Prostate gland (tissue), 2 donors: ENCODE results near the gene KMT2C. TPM values are rescaled to one million over a fixed set of nuclear protein-coding genes. Genes with fewer than 3 reads are reported as not detected.

ENCODE experiments used
- DNase-seq: peaks from one replicate; pipeline ENCODE4 v3.0.0-alpha.2; 2019; ENCODE audit warnings: low spot score
- H3K27ac ChIP-seq, 2 donors: fragments of 200-600 bp; sonication (generic); 2 replicates each; pipeline ENCODE4 v1.5.1; 2017 to 2019
- H3K27me3 ChIP-seq: fragments of 200-600 bp; sonication (generic); replicated peaks from 2 replicates; pipeline ENCODE4 v1.5.1; 2019; ENCODE audit not compliant: insufficient read depth
- H3K36me3 ChIP-seq, 2 donors: fragments of 200-600 bp; sonication (generic); 1 replicate in 1 of 2; 2 replicates in 1 of 2; pipeline versions ENCODE4 v1.5.1 to v1.8.1; 2017 to 2019
- H3K4me1 ChIP-seq: fragments of 200-600 bp; sonication (generic); replicated peaks from 2 replicates; pipeline ENCODE4 v1.5.1; 2019
- H3K4me3 ChIP-seq, 2 donors: fragments of 200-600 bp; sonication (generic); 2 replicates each; pipeline ENCODE4 v1.5.1; 2017 to 2019
- H3K9me3 ChIP-seq: fragments of 200-600 bp; sonication (generic); 2 replicates; pipeline ENCODE4 v1.5.1; 2017
- POLR2A ChIP-seq: fragments of 450-650 bp; IDR thresholded peaks from one replicate; pipeline ENCODE4 v1.6.1; 2016; ENCODE audit warnings: antibody characterized with exemption, mild to moderate bottlenecking
- POLR2AphosphoS5 ChIP-seq: sonication (generic); formaldehyde crosslinking; IDR thresholded peaks from one replicate; pipeline ENCODE4 v1.6.1; 2017; ENCODE audit warnings: antibody characterized with exemption
- WGBS: methylation state at CpG from one replicate; pipeline ENCODE4 v1.1.5; 2018; 5-methylcytosine and 5-hydroxymethylcytosine counted together
- intact Hi-C: fragments of 100-400 bp; cut with DNase I; formaldehyde crosslinking; loops from one replicate; pipeline ENCODE4 v1.14.2; 2022
- total RNA-seq, 2 donors: library from RNA; depleted of rRNA; stranded (reverse); fragments of >200 nt; gene quantifications; one replicate each; pipeline ENCODE4 v1.1.0, GENCODE V29; 2016
- TF ChIP-seq, protein P1 (sequence below), 4 experiments: fragments of 200-600 bp in 2 of 4; fragments of 450-650 bp in 2 of 4; sonication (generic) in 2 of 4; IDR thresholded peaks; 1 replicate in 3 of 4; 2 replicates in 1 of 4; pipeline ENCODE4 v1.5.1; 2016 to 2019; ENCODE audit warnings: antibody characterized with exemption in 4 of 4, mild to moderate bottlenecking in 2 of 4, moderate library complexity in 2 of 4

The KMT2C gene
- total RNA-seq, 2 donors from 2014 or later: 70.8 to 118 TPM

DNA sequence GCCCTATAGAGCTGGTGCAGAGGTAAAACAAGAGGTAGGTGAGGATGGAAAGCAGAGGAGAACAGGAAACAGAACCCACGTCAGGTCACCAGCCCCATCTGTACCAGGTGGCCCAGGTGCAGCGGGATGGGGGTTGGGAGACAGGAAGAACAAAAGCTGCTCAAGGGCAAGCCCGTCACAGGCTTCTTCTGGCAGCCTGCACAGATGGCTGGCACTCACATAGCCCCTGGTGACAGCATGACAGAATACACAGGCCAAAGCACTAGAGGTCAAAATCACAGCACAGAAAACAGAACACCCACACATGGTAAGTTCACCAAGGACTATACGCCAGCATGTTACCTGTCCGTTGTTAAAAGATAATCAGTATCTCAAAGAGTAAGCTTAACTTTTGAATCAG is 283.5 kb downstream of the KMT2C start:
- WGBS: 84% methylated on average over 5 of the region's 5 CpGs
- no peak for TF ChIP-seq POLR2AphosphoS5
- TF ChIP-seq POLR2A: no peak
- TF ChIP-seq, protein P1, sequence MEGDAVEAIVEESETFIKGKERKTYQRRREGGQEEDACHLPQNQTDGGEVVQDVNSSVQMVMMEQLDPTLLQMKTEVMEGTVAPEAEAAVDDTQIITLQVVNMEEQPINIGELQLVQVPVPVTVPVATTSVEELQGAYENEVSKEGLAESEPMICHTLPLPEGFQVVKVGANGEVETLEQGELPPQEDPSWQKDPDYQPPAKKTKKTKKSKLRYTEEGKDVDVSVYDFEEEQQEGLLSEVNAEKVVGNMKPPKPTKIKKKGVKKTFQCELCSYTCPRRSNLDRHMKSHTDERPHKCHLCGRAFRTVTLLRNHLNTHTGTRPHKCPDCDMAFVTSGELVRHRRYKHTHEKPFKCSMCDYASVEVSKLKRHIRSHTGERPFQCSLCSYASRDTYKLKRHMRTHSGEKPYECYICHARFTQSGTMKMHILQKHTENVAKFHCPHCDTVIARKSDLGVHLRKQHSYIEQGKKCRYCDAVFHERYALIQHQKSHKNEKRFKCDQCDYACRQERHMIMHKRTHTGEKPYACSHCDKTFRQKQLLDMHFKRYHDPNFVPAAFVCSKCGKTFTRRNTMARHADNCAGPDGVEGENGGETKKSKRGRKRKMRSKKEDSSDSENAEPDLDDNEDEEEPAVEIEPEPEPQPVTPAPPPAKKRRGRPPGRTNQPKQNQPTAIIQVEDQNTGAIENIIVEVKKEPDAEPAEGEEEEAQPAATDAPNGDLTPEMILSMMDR (IDR thresholded peaks at IDR 0.05): no peak
- Histone ChIP-seq H3K27ac (no peak overlapping the region), H3K36me3 (peaks cover 0 to 11% of the 10 kb centered on the region in 2 donors), H3K9me3 (no peaks in the 10 kb centered on the region), H3K4me3 (no peak overlapping the region), H3K4me1 (no peaks in the 10 kb centered on the region), H3K27me3 (no peaks in the 10 kb centered on the region)
- intact Hi-C loops: no loop called here
- no peak for DNase-seq

- no peak for DNase-seq
- TF ChIP-seq, protein P1 (IDR thresholded peaks at IDR 0.05): no peak
- TF ChIP-seq POLR2AphosphoS5: no peak
- no peak for TF ChIP-seq POLR2A
- Histone ChIP-seq H3K4me1 (no peaks in the 10 kb centered on the region), H3K27ac (no peak overlapping the region), H3K4me3 (no peak overlapping the region), H3K27me3 (no peaks in the 10 kb centered on the region), H3K9me3 (no peaks in the 10 kb centered on the region), H3K36me3 (peaks cover 0 to 14% of the 10 kb centered on the region in 2 donors)
- WGBS: 67% methylated on average over 6 of the region's 6 CpGs
- intact Hi-C loops: no loop called here
Measured at GRCh38 chr7:152149363-152149762, 286.4 kb downstream of the KMT2C start.

GRCh38 chr7:152148706-152149105 is 287.1 kb downstream of the KMT2C start:
- 84% methylated on average over 5 of the region's 5 CpGs for WGBS
- H3K4me1 ChIP-seq: no peaks in the 10 kb centered on the region
- no peak overlapping the region for H3K4me3 ChIP-seq
- H3K9me3 ChIP-seq: no peaks in the 10 kb centered on the region
- TF ChIP-seq, protein P1 (IDR thresholded peaks at IDR 0.05): no peak
- TF ChIP-seq POLR2AphosphoS5 (no peak), POLR2A (no peak)
- no peaks in the 10 kb centered on the region for H3K27me3 ChIP-seq
- no peak for DNase-seq
- H3K27ac ChIP-seq: no peak overlapping the region
- H3K36me3 ChIP-seq: peaks cover 0 to 9% of the 10 kb centered on the region in 2 donors
- intact Hi-C loops: no loop called here

DNA sequence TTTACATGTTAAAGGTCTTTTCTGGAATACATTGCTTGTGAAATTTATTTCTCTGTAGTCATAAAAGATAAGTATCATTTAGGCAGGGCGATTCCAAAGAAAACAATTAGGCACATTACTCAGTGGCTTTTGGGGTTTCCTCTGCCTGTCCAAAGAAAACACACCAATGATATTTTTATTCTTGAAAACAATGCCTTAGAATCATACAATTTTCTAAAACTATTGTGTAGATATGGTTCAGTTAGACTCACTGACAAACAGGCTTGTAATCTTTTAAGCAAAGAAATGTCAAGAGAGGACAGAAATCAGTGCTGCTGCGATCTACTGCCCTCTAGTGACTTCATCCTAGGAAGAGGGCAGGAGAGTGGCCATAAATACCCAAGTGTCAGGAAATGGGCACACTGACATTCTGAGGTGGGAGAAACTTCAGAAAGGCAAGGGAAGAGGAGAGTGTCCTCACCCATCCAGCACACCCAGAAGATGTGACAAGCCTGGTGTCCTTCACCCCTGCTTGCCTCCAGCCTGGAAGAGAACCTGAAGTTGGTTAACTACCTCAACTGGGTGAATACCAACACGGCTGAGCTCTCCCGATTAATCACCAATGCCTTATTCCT is 289.8 kb downstream of the KMT2C start:
- Histone ChIP-seq H3K9me3 (no peaks in the 10 kb centered on the region), H3K27ac (no peak overlapping the region), H3K4me1 (no peaks in the 10 kb centered on the region), H3K4me3 (no peak overlapping the region), H3K36me3 (peaks cover 0 to 8% of the 10 kb centered on the region in 2 donors), H3K27me3 (no peaks in the 10 kb centered on the region)
- 47% methylated on average over 4 of the region's 4 CpGs for WGBS
- peak; percentile 38 for DNase-seq
- peak; percentile 40 for TF ChIP-seq POLR2AphosphoS5
- TF ChIP-seq, protein P1 (IDR thresholded peaks at IDR 0.05): peak in 3 of 4 experiments; percentile 45 to 67 (median 53)
- TF ChIP-seq POLR2A: no peak
- intact Hi-C loops: no loop called here

- no peak for DNase-seq
- Histone ChIP-seq H3K36me3 (peaks cover 4 to 8% of the 10 kb centered on the region in 2 donors), H3K27ac (no peak overlapping the region), H3K27me3 (no peaks in the 10 kb centered on the region), H3K9me3 (no peaks in the 10 kb centered on the region), H3K4me1 (no peaks in the 10 kb centered on the region), H3K4me3 (no peak overlapping the region)
- intact Hi-C loops: no loop called here
- TF ChIP-seq POLR2A (no peak), POLR2AphosphoS5 (no peak)
- TF ChIP-seq, protein P1 (IDR thresholded peaks at IDR 0.05): no peak
- WGBS: 85% methylated on average over 12 of the region's 12 CpGs
Measured at GRCh38 chr7:152144557-152145245, 291.1 kb downstream of the KMT2C start.
